ENCODE data around the gene FAM120B. TPM values are rescaled to one million over a fixed set of nuclear protein-coding genes. Genes with fewer than 3 reads are reported as not detected.
A peak's percentile ranks its signal among the peaks of the same experiment; 100 is the strongest.

The FAM120B gene
- total RNA-seq, 1 donor from 2014 or later: 33.7 TPM

GRCh38 chr6:170283212-170284081 is 23.1 kb upstream of the FAM120B start:
- DNase-seq (ENCODE audit: low read depth, low spot score): no peak
- H3K27me3 Mint-ChIP-seq (ENCODE audit: low read depth): peaks cover 64% of the 10 kb centered on the region

DNA sequence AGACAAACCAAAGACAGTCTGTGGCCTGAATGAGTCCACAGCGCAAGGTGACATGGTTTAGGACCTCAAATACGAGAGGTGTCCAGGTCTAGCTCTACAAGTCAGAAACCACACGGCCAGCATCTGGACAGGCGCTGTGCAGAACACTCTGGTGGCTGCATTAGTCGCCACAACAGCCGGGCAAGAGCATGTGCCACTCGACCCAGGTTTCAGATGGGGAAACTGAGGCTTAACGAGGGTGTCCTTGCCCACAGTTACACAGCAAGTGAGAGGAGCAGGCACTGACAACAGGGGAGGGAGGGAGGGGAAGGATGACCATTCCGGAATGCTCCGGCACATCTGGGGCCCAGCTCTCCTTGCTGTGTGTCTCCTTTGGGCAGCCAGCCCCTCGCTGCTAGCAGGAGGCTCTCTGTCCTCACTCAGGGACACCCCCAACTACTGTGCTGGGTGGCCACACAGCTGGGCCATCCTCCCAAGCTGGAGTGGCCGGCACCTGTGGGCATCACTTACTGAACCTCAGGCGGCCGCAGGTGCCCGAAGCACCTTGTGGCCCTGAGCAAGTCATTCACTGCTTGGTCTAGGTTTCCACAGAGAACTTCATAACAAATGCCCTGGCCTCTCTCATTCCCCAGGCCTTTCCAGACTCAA is 22.3 kb upstream of the FAM120B start:
- H3K4me3 Mint-ChIP-seq: peak overlapping the region; percentile 69
- peaks cover 66% of the 10 kb centered on the region for H3K27me3 Mint-ChIP-seq (ENCODE audit: low read depth)
- no peak overlapping the region for H3K27ac Mint-ChIP-seq (ENCODE audit: unreplicated experiment)
- TF ChIP-seq, protein P1, sequence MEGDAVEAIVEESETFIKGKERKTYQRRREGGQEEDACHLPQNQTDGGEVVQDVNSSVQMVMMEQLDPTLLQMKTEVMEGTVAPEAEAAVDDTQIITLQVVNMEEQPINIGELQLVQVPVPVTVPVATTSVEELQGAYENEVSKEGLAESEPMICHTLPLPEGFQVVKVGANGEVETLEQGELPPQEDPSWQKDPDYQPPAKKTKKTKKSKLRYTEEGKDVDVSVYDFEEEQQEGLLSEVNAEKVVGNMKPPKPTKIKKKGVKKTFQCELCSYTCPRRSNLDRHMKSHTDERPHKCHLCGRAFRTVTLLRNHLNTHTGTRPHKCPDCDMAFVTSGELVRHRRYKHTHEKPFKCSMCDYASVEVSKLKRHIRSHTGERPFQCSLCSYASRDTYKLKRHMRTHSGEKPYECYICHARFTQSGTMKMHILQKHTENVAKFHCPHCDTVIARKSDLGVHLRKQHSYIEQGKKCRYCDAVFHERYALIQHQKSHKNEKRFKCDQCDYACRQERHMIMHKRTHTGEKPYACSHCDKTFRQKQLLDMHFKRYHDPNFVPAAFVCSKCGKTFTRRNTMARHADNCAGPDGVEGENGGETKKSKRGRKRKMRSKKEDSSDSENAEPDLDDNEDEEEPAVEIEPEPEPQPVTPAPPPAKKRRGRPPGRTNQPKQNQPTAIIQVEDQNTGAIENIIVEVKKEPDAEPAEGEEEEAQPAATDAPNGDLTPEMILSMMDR (conservative IDR thresholded peaks at IDR 0.05): no peak
- DNase-seq (ENCODE audit: low read depth, low spot score): no peak
- no peaks in the 10 kb centered on the region for H3K9me3 Mint-ChIP-seq
- H3K36me3 Mint-ChIP-seq (ENCODE audit: low read depth): peaks cover 14% of the 10 kb centered on the region
- H3K4me1 Mint-ChIP-seq: peaks cover 36% of the 10 kb centered on the region

More at GRCh38 chr6:170283212-170284081, 23.1 kb upstream of the FAM120B start:
- Mint-ChIP-seq H3K9me3 (no peaks in the 10 kb centered on the region), H3K36me3 (ENCODE audit: low read depth) (peaks cover 11% of the 10 kb centered on the region), H3K4me1 (peaks cover 29% of the 10 kb centered on the region), H3K4me3 (peak overlapping the region; percentile 69), H3K27ac (ENCODE audit: unreplicated experiment) (no peak overlapping the region)
- TF ChIP-seq, protein P1 (conservative IDR thresholded peaks at IDR 0.05): no peak

GRCh38 chr6:170284866-170285469 is 21.6 kb upstream of the FAM120B start:
- Mint-ChIP-seq H3K4me3 (peak overlapping the region; percentile 90), H3K27me3 (ENCODE audit: low read depth) (peaks cover 63% of the 10 kb centered on the region)
- no peak for DNase-seq (ENCODE audit: low read depth, low spot score)

DNA sequence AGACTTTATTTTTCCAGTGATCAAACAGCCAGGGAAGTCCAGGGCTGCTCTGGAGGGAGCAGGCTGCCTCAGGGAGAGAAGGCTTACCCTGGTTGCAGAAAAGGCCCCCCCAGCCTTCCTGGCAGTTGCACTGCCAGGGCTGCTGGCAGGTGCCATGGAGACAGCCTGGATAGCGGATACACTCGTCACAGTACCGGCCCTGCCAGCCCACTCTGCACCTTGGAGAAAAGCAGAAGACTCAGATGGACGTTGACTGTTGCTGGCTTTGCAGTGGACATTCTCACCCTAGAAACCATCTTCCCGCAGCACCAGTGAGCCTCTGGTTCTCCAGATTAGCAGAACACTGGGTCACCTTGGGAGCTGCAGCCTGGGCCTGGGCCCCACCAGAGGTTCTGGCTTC is 21.1 kb upstream of the FAM120B start:
- Mint-ChIP-seq H3K9me3 (no peaks in the 10 kb centered on the region), H3K27me3 (ENCODE audit: low read depth) (peaks cover 68% of the 10 kb centered on the region), H3K4me3 (peak overlapping the region; percentile 90), H3K27ac (ENCODE audit: unreplicated experiment) (no peak overlapping the region), H3K4me1 (peaks cover 39% of the 10 kb centered on the region), H3K36me3 (ENCODE audit: low read depth) (peaks cover 14% of the 10 kb centered on the region)
- TF ChIP-seq, protein P1 (conservative IDR thresholded peaks at IDR 0.05): no peak
- DNase-seq (ENCODE audit: low read depth, low spot score): no peak

More at GRCh38 chr6:170284866-170285469, 21.6 kb upstream of the FAM120B start:
- peaks cover 36% of the 10 kb centered on the region for H3K4me1 Mint-ChIP-seq
- peaks cover 14% of the 10 kb centered on the region for H3K36me3 Mint-ChIP-seq (ENCODE audit: low read depth)
- no peaks in the 10 kb centered on the region for H3K9me3 Mint-ChIP-seq
- TF ChIP-seq, protein P1 (conservative IDR thresholded peaks at IDR 0.05): no peak
- no peak overlapping the region for H3K27ac Mint-ChIP-seq (ENCODE audit: unreplicated experiment)

GRCh38 chr6:170286246-170286933 is 20.2 kb upstream of the FAM120B start:
- TF ChIP-seq, protein P1 (conservative IDR thresholded peaks at IDR 0.05): no peak
- peak overlapping the region; percentile 92 for H3K27ac Mint-ChIP-seq (ENCODE audit: unreplicated experiment)
- H3K27me3 Mint-ChIP-seq (ENCODE audit: low read depth): peaks cover 69% of the 10 kb centered on the region
- peaks cover 14% of the 10 kb centered on the region for H3K36me3 Mint-ChIP-seq (ENCODE audit: low read depth)
- peak; percentile 63 for DNase-seq (ENCODE audit: low read depth, low spot score)
- peak overlapping the region; percentile 90 for H3K4me3 Mint-ChIP-seq
- no peaks in the 10 kb centered on the region for H3K9me3 Mint-ChIP-seq
- peaks cover 40% of the 10 kb centered on the region for H3K4me1 Mint-ChIP-seq

Data from neural crest cell (in vitro differentiated cells).